WTC11 (cell line): Measurements from ENCODE around the gene VIT.

Experiments
- ATF1 ChIP-seq: sonication (generic); formaldehyde crosslinking; IDR thresholded peaks from 2 replicates; pipeline ENCODE4 v1.8.1; 2023; ENCODE audit warnings: mild to moderate bottlenecking, moderate library complexity, missing genetic modification reagents
- GABPB1 ChIP-seq: sonication (generic); formaldehyde crosslinking; IDR thresholded peaks from 2 replicates; pipeline ENCODE4 v1.8.1; 2023; ENCODE audit warnings: mild to moderate bottlenecking, missing genetic modification reagents
- JAZF1 ChIP-seq: fragments of 250-450 bp; sonication (Bioruptor Pico); IDR thresholded peaks from 2 replicates; pipeline ENCODE4 v1.9.0; 2021; ENCODE audit warnings: moderate library complexity, mild to moderate bottlenecking, inconsistent platforms
- SMAD4 ChIP-seq: sonication (generic); formaldehyde crosslinking; IDR thresholded peaks from 2 replicates; pipeline ENCODE4 v1.8.0; 2022; ENCODE audit warnings: mild to moderate bottlenecking, missing genetic modification reagents
- ZNF416 ChIP-seq: fragments of 250-450 bp; sonication (Bioruptor Pico); IDR thresholded peaks from 2 replicates; pipeline ENCODE4 v1.9.0; 2021; ENCODE audit warnings: mild to moderate bottlenecking, inconsistent platforms
- ZNF671 ChIP-seq: fragments of 250-450 bp; sonication (Bioruptor Pico); IDR thresholded peaks from 2 replicates; pipeline ENCODE4 v1.8.0; 2021; ENCODE audit warnings: mild to moderate bottlenecking
- TF ChIP-seq, protein P1 (sequence below): fragments of 200-600 bp; IDR thresholded peaks from 2 replicates; pipeline ENCODE4 v1.8.0; 2022; ENCODE audit warnings: antibody characterized with exemption
- TF ChIP-seq, protein P2 (sequence below): sonication (generic); formaldehyde crosslinking; IDR thresholded peaks from 2 replicates; pipeline ENCODE4 v1.8.1; 2023; ENCODE audit warnings: mild to moderate bottlenecking, missing genetic modification reagents, moderate library complexity
- TF ChIP-seq, protein P3 (sequence below): sonication (generic); formaldehyde crosslinking; IDR thresholded peaks from 2 replicates; pipeline ENCODE4 v1.8.1; 2023; ENCODE audit warnings: mild to moderate bottlenecking, moderate library complexity, missing genetic modification reagents
- TF ChIP-seq, protein P4 (sequence below): sonication (generic); formaldehyde crosslinking; IDR thresholded peaks from 2 replicates; pipeline ENCODE4 v1.8.1; 2022; ENCODE audit warnings: low read depth, missing genetic modification reagents, borderline replicate concordance
- TF ChIP-seq, protein P5 (sequence below): sonication (generic); formaldehyde crosslinking; IDR thresholded peaks from 2 replicates; pipeline ENCODE4 v1.8.0; 2022; ENCODE audit warnings: mild to moderate bottlenecking, missing genetic modification reagents
- TF ChIP-seq, protein P6 (sequence below): sonication (generic); formaldehyde crosslinking; IDR thresholded peaks from 2 replicates; pipeline ENCODE4 v1.8.1; 2023; ENCODE audit warnings: mild to moderate bottlenecking, missing genetic modification reagents, moderate library complexity

DNA sequence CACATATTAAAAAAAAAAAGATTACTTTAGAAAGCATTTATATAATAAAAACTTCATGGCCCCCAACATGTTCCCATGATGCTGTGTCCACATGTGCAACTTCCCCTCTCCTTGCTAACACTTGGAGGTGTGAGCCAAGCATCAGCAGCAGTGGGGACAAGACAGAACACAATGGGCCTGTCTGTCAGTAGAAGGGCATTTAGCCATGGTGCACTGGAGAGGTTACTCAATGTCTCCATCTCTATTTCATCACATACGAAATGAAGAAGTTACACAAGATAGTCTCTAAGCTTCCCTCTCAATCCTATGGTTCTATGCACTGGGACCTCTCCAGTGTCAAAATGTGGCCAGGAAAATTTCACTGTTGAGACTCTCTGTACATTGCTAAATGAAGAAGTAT is 2.5 kb downstream of the VIT start:
- TF ChIP-seq ZNF416 (CRISPR knock-in tag): no peak
- TF ChIP-seq, protein P1, sequence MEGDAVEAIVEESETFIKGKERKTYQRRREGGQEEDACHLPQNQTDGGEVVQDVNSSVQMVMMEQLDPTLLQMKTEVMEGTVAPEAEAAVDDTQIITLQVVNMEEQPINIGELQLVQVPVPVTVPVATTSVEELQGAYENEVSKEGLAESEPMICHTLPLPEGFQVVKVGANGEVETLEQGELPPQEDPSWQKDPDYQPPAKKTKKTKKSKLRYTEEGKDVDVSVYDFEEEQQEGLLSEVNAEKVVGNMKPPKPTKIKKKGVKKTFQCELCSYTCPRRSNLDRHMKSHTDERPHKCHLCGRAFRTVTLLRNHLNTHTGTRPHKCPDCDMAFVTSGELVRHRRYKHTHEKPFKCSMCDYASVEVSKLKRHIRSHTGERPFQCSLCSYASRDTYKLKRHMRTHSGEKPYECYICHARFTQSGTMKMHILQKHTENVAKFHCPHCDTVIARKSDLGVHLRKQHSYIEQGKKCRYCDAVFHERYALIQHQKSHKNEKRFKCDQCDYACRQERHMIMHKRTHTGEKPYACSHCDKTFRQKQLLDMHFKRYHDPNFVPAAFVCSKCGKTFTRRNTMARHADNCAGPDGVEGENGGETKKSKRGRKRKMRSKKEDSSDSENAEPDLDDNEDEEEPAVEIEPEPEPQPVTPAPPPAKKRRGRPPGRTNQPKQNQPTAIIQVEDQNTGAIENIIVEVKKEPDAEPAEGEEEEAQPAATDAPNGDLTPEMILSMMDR: no peak
- TF ChIP-seq, protein P2, sequence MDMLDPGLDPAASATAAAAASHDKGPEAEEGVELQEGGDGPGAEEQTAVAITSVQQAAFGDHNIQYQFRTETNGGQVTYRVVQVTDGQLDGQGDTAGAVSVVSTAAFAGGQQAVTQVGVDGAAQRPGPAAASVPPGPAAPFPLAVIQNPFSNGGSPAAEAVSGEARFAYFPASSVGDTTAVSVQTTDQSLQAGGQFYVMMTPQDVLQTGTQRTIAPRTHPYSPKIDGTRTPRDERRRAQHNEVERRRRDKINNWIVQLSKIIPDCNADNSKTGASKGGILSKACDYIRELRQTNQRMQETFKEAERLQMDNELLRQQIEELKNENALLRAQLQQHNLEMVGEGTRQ: no peak
- TF ChIP-seq, protein P3, sequence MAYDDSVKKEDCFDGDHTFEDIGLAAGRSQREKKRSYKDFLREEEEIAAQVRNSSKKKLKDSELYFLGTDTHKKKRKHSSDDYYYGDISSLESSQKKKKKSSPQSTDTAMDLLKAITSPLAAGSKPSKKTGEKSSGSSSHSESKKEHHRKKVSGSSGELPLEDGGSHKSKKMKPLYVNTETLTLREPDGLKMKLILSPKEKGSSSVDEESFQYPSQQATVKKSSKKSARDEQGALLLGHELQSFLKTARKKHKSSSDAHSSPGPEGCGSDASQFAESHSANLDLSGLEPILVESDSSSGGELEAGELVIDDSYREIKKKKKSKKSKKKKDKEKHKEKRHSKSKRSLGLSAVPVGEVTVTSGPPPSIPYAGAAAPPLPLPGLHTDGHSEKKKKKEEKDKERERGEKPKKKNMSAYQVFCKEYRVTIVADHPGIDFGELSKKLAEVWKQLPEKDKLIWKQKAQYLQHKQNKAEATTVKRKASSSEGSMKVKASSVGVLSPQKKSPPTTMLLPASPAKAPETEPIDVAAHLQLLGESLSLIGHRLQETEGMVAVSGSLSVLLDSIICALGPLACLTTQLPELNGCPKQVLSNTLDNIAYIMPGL (CRISPR knock-in tag): no peak
- no peak for TF ChIP-seq JAZF1
- TF ChIP-seq, protein P4, sequence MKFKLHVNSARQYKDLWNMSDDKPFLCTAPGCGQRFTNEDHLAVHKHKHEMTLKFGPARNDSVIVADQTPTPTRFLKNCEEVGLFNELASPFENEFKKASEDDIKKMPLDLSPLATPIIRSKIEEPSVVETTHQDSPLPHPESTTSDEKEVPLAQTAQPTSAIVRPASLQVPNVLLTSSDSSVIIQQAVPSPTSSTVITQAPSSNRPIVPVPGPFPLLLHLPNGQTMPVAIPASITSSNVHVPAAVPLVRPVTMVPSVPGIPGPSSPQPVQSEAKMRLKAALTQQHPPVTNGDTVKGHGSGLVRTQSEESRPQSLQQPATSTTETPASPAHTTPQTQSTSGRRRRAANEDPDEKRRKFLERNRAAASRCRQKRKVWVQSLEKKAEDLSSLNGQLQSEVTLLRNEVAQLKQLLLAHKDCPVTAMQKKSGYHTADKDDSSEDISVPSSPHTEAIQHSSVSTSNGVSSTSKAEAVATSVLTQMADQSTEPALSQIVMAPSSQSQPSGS (CRISPR knock-in tag): no peak
- TF ChIP-seq SMAD4 (CRISPR knock-in tag): no peak
- TF ChIP-seq GABPB1 (CRISPR knock-in tag): no peak
- TF ChIP-seq, protein P5, sequence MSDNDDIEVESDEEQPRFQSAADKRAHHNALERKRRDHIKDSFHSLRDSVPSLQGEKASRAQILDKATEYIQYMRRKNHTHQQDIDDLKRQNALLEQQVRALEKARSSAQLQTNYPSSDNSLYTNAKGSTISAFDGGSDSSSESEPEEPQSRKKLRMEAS (CRISPR knock-in tag): no peak
- TF ChIP-seq ZNF671 (CRISPR knock-in tag): no peak
- TF ChIP-seq ATF1: no peak
- TF ChIP-seq, protein P6, sequence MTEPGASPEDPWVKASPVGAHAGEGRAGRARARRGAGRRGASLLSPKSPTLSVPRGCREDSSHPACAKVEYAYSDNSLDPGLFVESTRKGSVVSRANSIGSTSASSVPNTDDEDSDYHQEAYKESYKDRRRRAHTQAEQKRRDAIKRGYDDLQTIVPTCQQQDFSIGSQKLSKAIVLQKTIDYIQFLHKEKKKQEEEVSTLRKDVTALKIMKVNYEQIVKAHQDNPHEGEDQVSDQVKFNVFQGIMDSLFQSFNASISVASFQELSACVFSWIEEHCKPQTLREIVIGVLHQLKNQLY (CRISPR knock-in tag): no peak
